Posterior cingulate gyrus (tissue), 11 donors: ENCODE measurements around the gene GLIS2.
A peak's percentile ranks its signal among the peaks of the same experiment; 100 is the strongest.

ENCODE experiments used
- DNase-seq, 10 donors: peaks; one replicate each; pipeline versions ENCODE4 v3.0.0 to v3.0.0-alpha.2; 2020 to 2021; ENCODE audit warnings: mixed read lengths in 3 of 10
- intact Hi-C: fragments of 100-400 bp; cut with DNase I; formaldehyde crosslinking; loops from one replicate; pipeline ENCODE4 v1.15.1; 2023

The GLIS2 gene

DNA sequence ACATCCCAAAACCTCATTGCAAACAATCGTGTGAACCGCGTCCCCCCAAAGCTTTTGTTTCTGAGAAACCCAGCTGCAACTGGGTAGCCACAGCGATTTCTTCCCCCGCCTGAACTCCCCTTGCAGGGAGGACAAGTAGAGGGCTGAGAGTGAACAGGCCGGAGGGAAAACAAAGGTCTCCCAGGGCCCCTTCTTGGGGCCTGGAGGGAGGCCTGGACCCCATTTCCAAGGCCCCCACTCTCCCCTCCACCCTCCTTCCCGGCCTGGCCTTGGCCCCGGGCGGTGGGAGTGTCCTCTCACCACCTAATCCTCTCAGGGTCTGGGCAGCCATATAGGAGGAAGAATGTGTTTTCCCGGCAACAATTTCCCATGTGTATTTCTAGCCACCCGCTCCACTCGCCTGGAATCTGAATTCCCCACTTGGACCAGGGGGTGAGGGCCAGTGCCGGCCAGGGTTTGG, 2.6 kb downstream of the GLIS2 start:
- no peak for DNase-seq
- intact Hi-C loops, result no loop called here

DNA sequence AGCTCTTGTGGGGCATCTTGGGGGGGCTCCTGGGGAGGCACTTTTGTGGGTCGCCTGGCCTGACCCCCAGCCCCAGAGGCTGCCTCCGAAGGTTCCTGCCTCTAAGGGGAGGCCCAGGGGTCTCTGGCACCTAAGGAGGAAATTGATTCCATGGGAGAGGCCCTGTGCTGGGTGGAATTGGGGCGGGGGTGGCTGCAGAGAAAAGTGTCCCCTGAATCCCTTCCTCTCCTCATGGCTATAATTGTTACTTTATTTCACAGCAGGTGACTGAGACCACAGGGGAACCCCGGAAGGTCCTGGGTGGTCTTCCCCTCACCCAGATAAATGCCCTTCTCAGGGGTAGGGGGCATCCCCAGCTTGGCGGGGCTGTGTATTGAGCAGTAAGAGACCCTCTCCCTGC, 3.1 kb downstream of the GLIS2 start:
- intact Hi-C loops, result no loop called here
- DNase-seq, result no peak

DNA sequence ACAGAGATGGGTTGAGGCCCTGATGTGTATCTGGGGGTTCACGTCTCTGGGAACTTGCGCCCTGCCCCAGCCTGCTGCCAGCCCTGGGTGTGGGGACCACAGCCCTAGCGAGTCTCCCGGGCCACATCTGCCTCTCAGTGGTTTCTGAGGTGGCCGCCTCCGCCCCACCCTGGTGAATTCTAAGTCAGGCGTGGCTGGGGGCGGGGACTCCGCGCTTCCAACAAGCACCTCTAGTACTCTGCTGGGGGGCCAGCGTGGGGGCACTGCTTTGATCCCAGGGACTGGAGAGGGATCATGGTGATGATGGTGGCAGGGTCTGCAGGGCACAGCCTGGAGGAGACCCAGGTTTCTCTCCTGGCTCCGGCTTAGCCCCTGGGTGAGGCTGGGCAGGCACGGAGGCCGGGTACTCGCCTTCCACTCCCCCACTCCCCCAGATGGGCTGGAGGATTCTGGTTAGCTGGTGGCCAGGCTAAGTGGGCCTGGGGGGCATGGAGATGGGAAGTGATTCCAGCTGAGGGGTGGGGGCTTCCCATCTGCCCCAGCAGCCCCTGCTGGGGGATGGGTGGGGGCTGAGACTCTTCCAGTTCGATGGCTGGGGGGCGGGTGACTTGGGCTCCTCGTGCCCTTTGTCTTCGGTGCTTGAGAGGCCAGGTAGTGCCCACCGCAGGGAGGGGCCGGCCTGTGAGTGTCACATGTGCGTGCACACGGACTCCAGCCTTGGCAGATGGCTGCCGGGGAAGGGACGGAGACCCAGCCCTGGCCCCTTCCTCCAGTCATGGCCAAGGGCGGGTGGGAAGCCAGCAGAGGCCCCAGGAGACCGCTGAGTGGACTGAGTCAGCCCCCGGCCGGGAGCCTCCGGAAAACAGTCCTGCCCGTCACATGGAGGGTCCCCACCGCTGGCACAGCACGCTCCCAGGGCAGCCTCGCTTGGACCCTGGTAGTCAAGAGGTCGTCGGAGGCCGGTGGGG, 3.9 kb downstream of the GLIS2 start:
- DNase-seq, result peak in 1 of 10 donors; percentile 88

DNA sequence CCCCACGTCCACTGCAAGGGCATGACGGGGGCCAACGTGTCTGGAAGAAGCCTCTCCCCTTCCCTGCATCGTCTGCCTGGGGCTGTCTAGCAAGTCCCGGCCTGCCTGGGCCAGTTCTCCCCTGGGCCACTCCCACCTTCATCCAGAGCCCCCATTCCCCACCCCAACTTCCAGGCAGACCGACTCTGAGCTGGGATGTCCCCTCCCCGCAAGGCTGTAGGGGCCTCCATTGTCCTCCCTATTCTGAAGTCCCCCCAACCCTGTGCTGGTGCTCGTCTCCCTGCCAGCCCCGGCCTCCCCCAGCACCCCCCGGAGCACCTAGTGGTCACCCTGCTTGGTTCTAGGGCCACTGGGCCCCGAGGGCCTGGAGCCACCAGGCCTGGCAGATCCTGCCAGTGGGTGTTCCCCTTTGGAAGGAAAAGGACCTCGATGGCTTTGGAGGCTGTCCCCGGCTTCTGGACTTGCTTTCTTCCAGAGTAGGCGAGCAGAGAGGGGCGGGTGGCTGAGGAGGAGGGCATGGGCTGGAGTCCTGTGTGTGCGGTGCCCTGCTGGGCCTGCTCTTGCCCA, 4.8 kb downstream of the GLIS2 start:
- intact Hi-C loops, result loop anchor here (10.0 kb wide), 1 partner anchor 336 kb away; no protein-coding TSS in a partner anchor
- DNase-seq, result no peak

More for the DNA sequence above, 3.9 kb downstream of the GLIS2 start:
- intact Hi-C loops, result loop anchor here (10.0 kb wide), 1 partner anchor 335 kb away; no protein-coding TSS in a partner anchor

DNA sequence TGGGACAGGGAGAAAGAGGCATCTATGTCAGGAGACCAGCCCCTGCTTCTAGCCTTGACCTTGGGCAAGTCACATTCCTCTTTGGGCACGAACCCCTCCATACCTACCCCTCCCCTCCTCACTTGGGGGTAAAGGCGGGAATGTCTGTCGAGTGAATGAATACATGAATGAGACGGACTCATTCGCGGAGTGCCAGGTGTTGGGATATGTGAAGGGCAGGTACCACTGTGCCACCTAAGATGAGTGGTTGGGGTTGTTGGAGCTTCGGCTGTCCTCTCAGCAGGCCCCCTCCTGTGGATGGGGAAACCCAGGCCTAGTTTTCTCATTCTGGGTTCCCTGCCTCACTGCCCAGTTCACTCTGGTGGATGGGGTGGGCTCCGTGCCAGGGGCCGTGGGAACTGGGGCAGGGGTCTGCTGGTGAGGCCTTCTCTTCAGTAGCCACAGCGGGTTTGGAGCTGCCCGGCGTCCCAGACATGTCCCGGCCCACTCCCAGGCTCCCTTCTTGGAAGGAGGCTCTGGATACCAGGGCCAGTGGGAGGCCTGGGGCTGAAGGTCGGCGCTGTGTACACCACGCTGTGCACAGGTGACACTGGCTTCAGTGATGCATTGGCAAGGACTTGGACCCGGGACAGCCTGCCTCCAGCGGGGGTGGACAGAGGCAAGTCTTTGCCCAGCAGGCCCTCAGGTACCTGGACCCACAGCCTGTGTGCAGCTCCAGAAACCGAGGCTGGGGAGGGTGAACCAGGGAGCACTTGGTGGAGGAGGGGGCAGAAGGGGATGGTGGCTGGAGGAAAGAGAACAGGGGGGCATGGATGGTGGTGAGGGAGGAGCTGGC, 5.6 kb downstream of the GLIS2 start:
- peak in 1 of 10 donors; percentile 76 for DNase-seq
- intact Hi-C loops, result loop anchor here (10.0 kb wide), 1 partner anchor 337 kb away; no protein-coding TSS in a partner anchor

DNA sequence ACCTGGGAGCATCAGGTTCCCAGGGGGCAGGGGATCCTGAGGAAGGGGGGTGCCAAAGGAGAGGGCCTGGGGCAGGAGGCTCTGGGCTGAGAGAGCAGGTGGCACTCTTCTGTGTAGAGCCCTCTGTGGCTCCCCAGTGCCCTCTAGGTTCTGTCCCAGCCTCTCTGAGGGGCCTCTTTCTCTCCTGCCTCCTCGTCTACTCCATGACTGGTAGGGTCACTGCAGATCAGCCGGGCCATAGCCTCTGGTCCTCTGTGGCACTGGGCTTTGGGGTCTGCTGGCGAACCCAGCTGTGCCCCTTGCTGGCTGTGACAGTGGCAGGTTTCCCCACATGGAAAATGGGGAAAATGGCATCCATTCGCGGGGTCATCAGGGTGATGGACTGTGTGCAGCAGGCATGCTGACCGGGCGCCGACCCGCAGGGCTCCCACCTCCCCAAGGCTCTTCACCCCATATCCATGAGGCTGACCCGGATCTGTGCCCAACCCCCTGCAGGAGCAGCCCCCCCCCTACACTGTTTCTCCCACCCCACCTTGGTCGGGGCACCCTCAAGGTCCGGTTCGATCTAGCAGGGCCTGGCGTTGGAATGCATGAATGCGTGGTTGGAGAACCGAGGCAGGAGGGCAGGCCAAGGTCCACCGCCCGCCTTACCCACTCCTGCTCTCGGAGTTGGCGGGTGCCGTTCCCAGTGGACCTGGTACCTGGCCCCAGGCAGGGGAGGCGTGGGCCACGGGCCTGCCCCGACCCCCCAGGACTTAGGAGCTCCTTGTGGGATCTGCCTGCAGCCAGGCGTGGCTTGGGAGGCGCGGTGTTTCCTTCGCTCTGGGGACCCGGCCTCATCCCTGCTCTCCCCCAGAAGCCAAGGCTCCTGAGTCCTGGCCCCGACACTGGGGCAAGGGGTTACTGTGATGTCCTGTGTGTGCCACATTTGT, 6.5 kb downstream of the GLIS2 start:
- intact Hi-C loops, result loop anchor here (10.0 kb wide), 1 partner anchor 338 kb away; no protein-coding TSS in a partner anchor
- peak in 1 of 10 donors; percentile 85 for DNase-seq

DNA sequence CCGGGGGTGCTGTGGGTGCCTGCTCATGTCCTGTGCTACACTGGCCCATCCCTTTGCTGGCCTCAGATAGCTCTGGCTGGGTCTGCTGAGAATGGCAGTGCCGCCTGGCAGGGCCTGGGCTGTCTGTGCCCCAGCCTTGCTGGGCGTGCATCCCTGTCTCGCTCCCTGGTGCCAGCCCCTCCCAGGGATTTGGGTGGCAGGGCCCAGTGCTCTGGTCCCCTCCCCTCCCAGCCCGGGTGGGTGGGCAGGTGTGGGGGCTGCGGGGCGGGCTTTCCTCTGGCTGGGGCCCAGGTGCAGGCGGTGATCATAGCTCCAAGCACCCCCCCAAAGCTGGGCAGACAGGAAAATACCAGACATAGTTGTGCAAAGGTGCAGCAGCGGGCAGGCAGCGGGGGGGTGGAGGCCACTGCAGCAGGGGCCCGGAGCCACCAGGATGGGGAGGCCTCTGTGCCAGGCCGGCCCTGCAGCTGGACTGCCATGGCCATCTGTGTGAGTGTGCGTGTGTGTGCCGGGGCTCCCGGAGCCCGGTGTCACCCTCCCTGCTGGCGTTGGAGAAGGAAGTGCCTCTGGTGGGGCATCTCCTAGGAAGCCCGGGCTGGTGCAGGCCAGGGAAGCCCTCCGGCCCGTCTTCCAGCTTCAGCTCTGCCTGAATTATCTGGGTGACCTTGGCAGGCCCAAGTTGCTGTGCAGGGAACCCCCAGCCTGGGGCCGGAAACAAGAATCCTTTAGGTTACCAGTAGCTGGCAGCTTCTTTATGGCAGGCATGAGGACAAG, 7.4 kb downstream of the GLIS2 start:
- intact Hi-C loops, result loop anchor here (10.0 kb wide), 1 partner anchor 338 kb away; no protein-coding TSS in a partner anchor

DNA sequence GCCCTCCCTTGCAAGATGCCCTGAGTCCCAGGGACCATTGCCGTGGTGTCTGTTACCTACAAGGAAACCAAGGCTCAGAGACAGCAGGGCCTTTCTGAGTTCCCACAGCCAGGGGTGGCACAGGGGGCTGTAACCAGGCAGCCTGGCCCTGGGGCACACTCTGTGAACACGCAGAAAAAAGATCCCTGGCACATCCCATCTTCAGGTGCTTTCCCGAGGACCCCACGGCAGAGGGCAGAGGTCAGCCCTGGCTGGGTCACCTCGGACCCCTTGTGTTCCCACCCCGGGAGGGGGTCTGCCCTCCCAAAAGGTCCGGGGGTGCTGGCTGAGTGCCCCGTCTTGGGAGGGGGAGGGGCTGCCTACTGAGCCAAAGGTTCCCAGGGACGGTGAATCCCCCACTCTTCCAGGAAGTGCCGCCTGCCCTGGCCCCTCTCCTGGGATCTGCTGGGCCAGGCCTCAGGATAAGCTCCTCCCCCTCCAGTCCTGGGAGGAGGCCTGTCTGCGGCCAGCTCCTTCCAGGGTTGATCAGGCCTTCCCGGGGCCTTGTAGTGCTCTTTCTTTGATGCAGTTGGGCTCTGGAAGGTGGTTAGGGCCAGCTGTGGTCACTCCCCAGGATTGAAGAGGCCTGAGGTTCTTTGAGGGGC, 8.1 kb downstream of the GLIS2 start:
- intact Hi-C loops, result loop anchor here (10.0 kb wide), 1 partner anchor 339 kb away; no protein-coding TSS in a partner anchor
- no peak for DNase-seq

More for the DNA sequence above, 7.4 kb downstream of the GLIS2 start:
- DNase-seq, result peak in 4 of 10 donors; percentile 41 to 93 (median 52)

DNA sequence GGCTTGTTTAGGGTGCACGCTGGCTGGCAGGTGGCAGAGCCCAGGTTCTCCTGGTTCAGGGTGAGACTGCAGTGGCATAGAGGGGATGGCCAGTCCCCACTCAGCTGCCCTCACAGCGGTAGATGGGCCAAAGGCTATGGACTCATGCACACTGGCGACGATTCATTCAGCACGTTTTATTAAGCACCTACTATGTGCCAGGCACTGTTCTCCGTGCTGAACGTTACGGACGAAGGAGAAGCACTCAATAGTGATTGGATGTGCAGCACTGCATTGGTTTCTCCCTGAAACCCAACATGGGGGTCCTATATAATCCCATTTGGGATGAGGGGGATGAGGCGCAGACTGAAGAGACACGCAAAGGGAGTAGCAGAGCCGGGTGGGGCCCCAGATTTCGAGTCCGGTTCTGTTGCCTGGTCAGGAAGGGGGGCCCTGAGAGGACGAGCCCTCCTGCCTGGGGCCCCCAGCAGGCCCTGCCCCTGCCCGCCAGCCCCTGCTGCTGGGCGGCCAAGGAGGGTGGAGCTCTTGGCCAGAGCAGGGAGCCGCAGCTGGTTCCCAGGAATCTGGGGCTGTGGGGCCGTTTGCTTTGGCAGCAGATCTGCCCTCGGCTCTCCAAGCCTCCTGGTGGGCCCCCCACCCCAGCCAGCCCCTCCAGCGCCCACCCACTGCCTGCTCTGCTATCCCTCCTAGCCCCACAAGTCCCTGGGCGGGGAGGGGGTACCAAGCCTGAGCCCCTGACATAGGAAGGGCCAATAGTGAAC, 8.8 kb downstream of the GLIS2 start:
- intact Hi-C loops, result loop anchor here (5.0 to 10.0 kb wide), 2 partner anchors 52 to 340 kb away; partner anchors contain the start of gene TFAP4

DNA sequence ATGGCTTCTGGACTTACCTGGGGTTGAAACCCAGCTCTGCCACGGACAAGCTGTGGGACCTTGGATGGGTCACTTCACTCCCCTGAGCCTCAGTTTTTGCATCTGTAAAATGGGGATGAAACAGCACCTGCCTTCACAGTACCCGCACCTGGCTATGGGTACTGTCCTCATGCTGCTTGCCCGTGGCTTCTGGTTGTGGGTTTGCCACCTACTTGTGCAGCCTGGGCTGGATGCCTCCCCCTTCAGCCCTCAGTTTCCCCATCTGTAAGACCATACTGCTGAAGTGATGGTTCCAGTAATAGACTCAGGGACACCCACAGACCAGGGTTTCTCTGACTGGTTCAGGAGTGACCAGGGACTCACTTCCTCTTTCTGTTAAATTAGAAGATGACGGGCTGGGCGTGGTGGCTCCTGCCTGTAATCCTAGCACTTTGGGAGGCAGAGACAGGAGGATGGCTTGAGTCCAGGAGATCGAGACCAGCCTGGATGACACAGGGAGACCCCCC, 9.4 kb downstream of the GLIS2 start:
- intact Hi-C loops, result loop anchor here (5.0 to 10.0 kb wide), 2 partner anchors 53 to 341 kb away; partner anchors contain the start of gene TFAP4
- peak in 1 of 10 donors; percentile 33 for DNase-seq

More for the DNA sequence above, 8.8 kb downstream of the GLIS2 start:
- peak in 1 of 10 donors; percentile 59 for DNase-seq

DNA sequence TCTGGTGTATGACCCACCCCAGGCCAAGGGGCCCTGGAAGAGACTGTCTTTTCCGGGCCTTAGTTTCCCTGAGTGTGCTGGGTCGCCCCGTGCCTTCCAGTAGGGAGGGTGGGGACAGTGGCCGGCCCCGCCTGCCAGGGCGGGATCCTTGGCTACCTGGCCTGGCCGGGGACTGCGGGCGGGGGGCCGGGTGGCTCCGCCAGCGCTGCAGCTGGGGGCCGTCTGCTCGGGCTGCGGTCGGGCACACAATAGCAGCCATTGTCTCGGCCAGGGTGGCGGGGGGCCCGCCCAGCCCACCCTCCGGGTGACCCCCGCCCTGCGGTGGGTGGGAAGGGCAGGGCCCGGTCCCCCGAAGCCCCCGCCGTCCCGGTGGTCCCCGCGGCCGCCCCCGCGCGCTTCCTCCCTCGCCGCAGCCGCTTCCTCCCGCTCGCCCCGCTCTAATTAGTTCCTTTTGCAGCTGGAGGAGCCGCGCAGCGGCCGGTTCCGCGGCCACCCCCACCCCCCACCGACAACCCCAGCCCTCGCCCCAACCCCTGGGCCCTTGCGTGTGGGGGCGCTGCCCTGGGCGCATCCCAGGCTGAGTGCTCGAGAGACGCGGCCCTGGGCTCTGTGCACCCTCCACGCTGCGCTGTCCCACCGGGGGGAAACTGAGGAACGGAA, 11.6 kb downstream of the GLIS2 start:
- intact Hi-C loops, result loop anchor here (5.0 to 10.0 kb wide), 2 partner anchors 55 to 343 kb away; partner anchors contain the start of gene TFAP4
- peak in 1 of 10 donors; percentile 84 for DNase-seq

DNA sequence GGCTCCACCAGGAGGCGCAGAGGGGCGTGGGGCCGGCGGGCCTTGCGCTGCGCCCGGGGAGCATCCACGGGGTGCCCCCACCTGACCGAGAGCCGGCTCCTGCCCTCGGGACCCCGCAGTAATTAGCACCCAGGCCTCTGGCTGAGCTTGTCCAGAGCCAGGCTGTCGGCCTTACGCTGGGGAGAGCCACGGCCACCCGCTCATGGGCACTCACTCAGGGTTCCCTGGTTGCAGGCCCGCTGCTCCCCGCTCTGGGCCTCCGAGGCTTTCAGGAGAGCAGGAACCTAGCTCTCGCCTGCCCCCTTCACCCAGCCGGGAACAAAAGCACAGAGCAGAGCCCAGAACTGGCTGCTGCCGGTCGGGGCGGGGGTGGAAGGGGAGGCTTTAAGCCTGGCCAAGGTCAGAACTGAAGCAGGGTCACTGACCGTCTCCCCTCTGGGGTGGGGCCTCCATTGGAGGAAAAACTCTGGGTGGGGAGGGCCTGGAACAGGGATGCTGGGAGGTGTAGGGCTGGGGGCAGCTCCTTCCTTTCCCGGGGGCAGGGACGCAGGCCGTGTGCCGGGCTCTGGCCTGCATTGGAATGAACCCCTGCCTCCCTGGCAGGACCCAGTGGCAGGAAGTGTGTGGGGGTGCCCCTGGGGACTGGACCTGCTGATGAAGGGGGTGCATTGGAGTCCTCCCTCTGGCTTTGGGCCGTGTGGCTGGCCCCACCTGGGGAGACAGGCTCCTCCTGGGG, 12.3 kb downstream of the GLIS2 start:
- intact Hi-C loops, result loop anchor here (5.0 to 10.0 kb wide), 2 partner anchors 56 to 343 kb away; partner anchors contain the start of gene TFAP4
- peak; percentile 65 to 96 (median 78) for DNase-seq

DNA sequence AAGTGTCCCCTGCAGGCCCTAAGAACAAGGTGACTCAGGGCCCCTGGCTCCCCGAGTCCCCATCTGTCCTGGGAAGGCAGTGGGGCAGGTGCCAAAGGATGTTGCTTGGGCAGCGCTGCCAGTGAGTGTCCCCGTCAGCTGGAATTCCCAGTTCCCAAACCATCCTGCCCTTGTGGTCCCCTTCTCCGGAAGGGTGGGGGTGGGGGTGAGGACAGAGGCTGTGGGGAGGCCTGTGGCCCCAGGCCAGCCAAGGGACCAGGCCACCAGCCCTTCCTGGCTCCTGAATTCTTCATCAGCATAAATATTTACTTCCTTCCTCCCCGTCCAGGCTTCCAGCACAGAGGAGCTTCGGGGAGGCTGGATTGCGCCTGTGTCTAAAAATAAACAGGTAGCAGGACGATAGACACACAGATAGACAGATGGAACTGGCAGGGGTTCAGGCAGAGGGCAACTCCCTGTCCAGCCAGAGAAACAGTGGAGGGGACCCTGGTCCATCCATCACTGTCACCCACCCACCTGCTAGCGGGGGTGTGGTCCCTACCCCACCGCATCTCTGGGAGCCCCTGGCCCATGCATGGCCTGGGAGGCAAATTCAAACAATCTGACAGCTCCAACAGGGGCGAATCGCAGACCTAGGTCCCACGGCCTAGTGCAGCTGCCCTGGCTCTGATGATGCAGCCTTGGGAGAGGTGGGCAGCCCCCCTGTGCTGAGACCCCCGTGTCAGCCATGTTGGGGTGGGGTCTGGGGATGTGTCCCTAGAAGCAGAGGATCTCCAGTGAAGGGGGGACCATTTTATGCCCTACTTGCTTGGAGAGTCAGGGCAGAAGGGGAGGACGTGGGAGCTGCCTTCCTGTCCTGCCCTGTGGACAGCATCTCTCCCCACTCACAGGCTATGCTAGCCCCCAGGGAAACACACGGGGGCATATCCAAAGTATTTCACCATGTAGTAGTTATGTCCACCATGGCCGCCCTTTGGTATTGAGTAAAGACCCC, 13.2 kb downstream of the GLIS2 start:
- peak in 1 of 10 donors; percentile 81 for DNase-seq
- intact Hi-C loops, result loop anchor here (5.0 to 10.0 kb wide), 2 partner anchors 57 to 344 kb away; partner anchors contain the start of gene TFAP4
